ENCODE data around the gene ECI2.
A peak's percentile ranks its signal among the peaks of the same experiment; 100 is the strongest.

The ECI2 gene

GRCh38 chr6:4134841-4135664 lies at the start of gene ECI2:
ECI2 (minus strand) TSS chr6:4135575; CDS start chr6:4135560, 15 bp downstream.
- DNase-seq, result peak; percentile 50

GRCh38 chr6:4180652-4181255 lies 45.4 kb upstream of the ECI2 start:
- no peak for DNase-seq

- no peak for DNase-seq
Measured at GRCh38 chr6:4179960-4180651, 44.7 kb upstream of the ECI2 start.

GRCh38 chr6:4178737-4179333 lies 43.5 kb upstream of the ECI2 start:
- DNase-seq, result no peak

GRCh38 chr6:4176907-4177306 lies 41.5 kb upstream of the ECI2 start:
- DNase-seq, result no peak

- no peak for DNase-seq
Measured at GRCh38 chr6:4174042-4174441, 38.7 kb upstream of the ECI2 start.

GRCh38 chr6:4172368-4172767 lies 37.0 kb upstream of the ECI2 start:
- DNase-seq, result no peak

GRCh38 chr6:4170297-4170696 lies 34.9 kb upstream of the ECI2 start:
- DNase-seq, result no peak

GRCh38 chr6:4169028-4169789 lies 33.8 kb upstream of the ECI2 start:
- no peak for DNase-seq

- DNase-seq, result no peak
Measured at GRCh38 chr6:4167833-4168232, 32.5 kb upstream of the ECI2 start.

GRCh38 chr6:4167123-4167522 lies 31.7 kb upstream of the ECI2 start:
- DNase-seq, result no peak

- DNase-seq, result no peak
Measured at GRCh38 chr6:4164456-4164855, 29.1 kb upstream of the ECI2 start.

- no peak for DNase-seq
Measured at GRCh38 chr6:4164117-4164442, 28.7 kb upstream of the ECI2 start.

- DNase-seq, result no peak
Measured at GRCh38 chr6:4163408-4164116, 28.2 kb upstream of the ECI2 start.

GRCh38 chr6:4162370-4162769 lies 27.0 kb upstream of the ECI2 start:
- DNase-seq, result no peak

GRCh38 chr6:4159491-4159890 lies 24.1 kb upstream of the ECI2 start:
- no peak for DNase-seq

- DNase-seq, result no peak
Measured at GRCh38 chr6:4157506-4157905, 22.1 kb upstream of the ECI2 start.

- peak; percentile 60 for DNase-seq
Measured at GRCh38 chr6:4155848-4156466, 20.6 kb upstream of the ECI2 start.

GRCh38 chr6:4153514-4153985 lies 18.2 kb upstream of the ECI2 start:
- no peak for DNase-seq

- no peak for DNase-seq
Measured at GRCh38 chr6:4145083-4145482, 9.7 kb upstream of the ECI2 start.

GRCh38 chr6:4139272-4139671 lies 3.9 kb upstream of the ECI2 start:
- no peak for DNase-seq

GRCh38 chr6:4138186-4138585 lies 2.8 kb upstream of the ECI2 start:
- no peak for DNase-seq

All from KG1 (cell line).